Ascending aorta (tissue), 2 donors: ENCODE data around the gene FBXO8. TPM values are rescaled to one million over a fixed set of nuclear protein-coding genes. Genes with fewer than 3 reads are reported as not detected.
A peak's percentile ranks its signal among the peaks of the same experiment; 100 is the strongest.

Experiments used
- DNase-seq, 2 donors: peaks; one replicate each; pipeline ENCODE4 v3.0.0-alpha.2; 2019; ENCODE audit warnings: low spot score in 2 of 2
- H3K27ac ChIP-seq, 2 donors: fragments of 200-600 bp; sonication (generic); one replicate each; pipeline ENCODE4 v1.5.1; 2016 to 2017; ENCODE audit warnings: mild to moderate bottlenecking in 1 of 2
- H3K27me3 ChIP-seq: fragments of 200-600 bp; sonication (generic); one replicate; pipeline ENCODE4 v1.5.1; 2017
- H3K36me3 ChIP-seq, 2 donors: fragments of 200-600 bp; sonication (generic); one replicate each; pipeline ENCODE4 v1.5.1; 2016
- H3K4me1 ChIP-seq, 2 donors: fragments of 200-600 bp; sonication (generic); one replicate each; pipeline ENCODE4 v1.5.1; 2016 to 2017; ENCODE audit warnings: mild to moderate bottlenecking in 1 of 2
- H3K4me3 ChIP-seq, 2 donors: fragments of 200-600 bp; sonication (generic); one replicate each; pipeline ENCODE4 v1.5.1; 2016 to 2017; ENCODE audit warnings: mild to moderate bottlenecking in 1 of 2
- H3K9me3 ChIP-seq, 2 donors: fragments of 200-600 bp; sonication (generic); one replicate each; pipeline ENCODE4 v1.5.1; 2016
- CTCF ChIP-seq, 3 experiments: fragments of 200-600 bp in 2 of 3; fragments of 450-650 bp in 1 of 3; sonication (generic) in 2 of 3; IDR thresholded peaks; one replicate each; pipeline ENCODE4 v1.5.1; 2016 to 2019; ENCODE audit warnings: antibody characterized with exemption in 3 of 3, mild to moderate bottlenecking in 1 of 3, moderate library complexity in 1 of 3
- intact Hi-C: fragments of 100-400 bp; cut with DNase I; formaldehyde crosslinking; loops from one replicate; pipeline ENCODE4 v1.15.1; 2023
- total RNA-seq: library from RNA; depleted of rRNA; stranded (reverse); fragments of >200 nt; gene quantifications from one replicate; pipeline ENCODE4 v1.1.0, GENCODE V29; 2016

The FBXO8 gene
- total RNA-seq, 1 donor from 2014 or later, result 15.5 TPM

GRCh38 chr4:174225349-174226049 lies 58.0 kb downstream of the FBXO8 start:
- no peak for TF ChIP-seq CTCF (IDR thresholded peaks at IDR 0.05)

GRCh38 chr4:174224550-174224949 lies 58.9 kb downstream of the FBXO8 start:
- no peak overlapping the region for H3K4me3 ChIP-seq
- no peaks in the 10 kb centered on the region for H3K9me3 ChIP-seq
- no peak overlapping the region for H3K27ac ChIP-seq
- H3K4me1 ChIP-seq, result no peaks in the 10 kb centered on the region
- intact Hi-C loops, result loop anchor here (5.0 kb wide), 1 partner anchor 93 kb away; no protein-coding TSS in a partner anchor
- no peaks in the 10 kb centered on the region for H3K27me3 ChIP-seq
- no peaks in the 10 kb centered on the region for H3K36me3 ChIP-seq
- TF ChIP-seq CTCF (IDR thresholded peaks at IDR 0.05), result no peak
- no peak for DNase-seq

More at GRCh38 chr4:174225349-174226049, 58.0 kb downstream of the FBXO8 start:
- intact Hi-C loops, result no loop called here
- DNase-seq, result no peak
- H3K4me3 ChIP-seq, result no peak overlapping the region
- no peaks in the 10 kb centered on the region for H3K4me1 ChIP-seq
- no peak overlapping the region for H3K27ac ChIP-seq
- H3K9me3 ChIP-seq, result no peaks in the 10 kb centered on the region
- H3K27me3 ChIP-seq, result no peaks in the 10 kb centered on the region
- H3K36me3 ChIP-seq, result no peaks in the 10 kb centered on the region

GRCh38 chr4:174222266-174222872 lies 61.1 kb downstream of the FBXO8 start:
- no peak for DNase-seq
- Histone ChIP-seq H3K27ac (no peak overlapping the region), H3K9me3 (no peaks in the 10 kb centered on the region), H3K36me3 (no peaks in the 10 kb centered on the region), H3K4me3 (no peak overlapping the region), H3K27me3 (no peaks in the 10 kb centered on the region), H3K4me1 (peaks cover 0 to under 1% of the 10 kb centered on the region in 2 donors)
- intact Hi-C loops, result loop anchor here (5.0 kb wide), 1 partner anchor 95 kb away; no protein-coding TSS in a partner anchor
- TF ChIP-seq CTCF (IDR thresholded peaks at IDR 0.05), result peak in 2 of 3 experiments; percentile 49 to 62

GRCh38 chr4:174218127-174218790 lies 65.2 kb downstream of the FBXO8 start:
- Histone ChIP-seq H3K27me3 (peaks cover 23% of the 10 kb centered on the region), H3K27ac (no peak overlapping the region), H3K4me1 (peaks cover 0 to 15% of the 10 kb centered on the region in 2 donors), H3K36me3 (no peaks in the 10 kb centered on the region), H3K9me3 (no peaks in the 10 kb centered on the region), H3K4me3 (peak overlapping the region; percentile 32 to 67)
- intact Hi-C loops, result no loop called here
- TF ChIP-seq CTCF (IDR thresholded peaks at IDR 0.05), result no peak
- no peak for DNase-seq

- Histone ChIP-seq H3K36me3 (no peaks in the 10 kb centered on the region), H3K27ac (no peak overlapping the region), H3K4me1 (peaks cover 0 to 15% of the 10 kb centered on the region in 2 donors), H3K27me3 (peaks cover 23% of the 10 kb centered on the region), H3K9me3 (no peaks in the 10 kb centered on the region), H3K4me3 (peak overlapping the region; percentile 32 to 67)
- TF ChIP-seq CTCF (IDR thresholded peaks at IDR 0.05), result peak in 1 of 3 experiments; percentile 5
- intact Hi-C loops, result no loop called here
- no peak for DNase-seq
Observed at GRCh38 chr4:174217273-174218126, 66.0 kb downstream of the FBXO8 start.
